Measurements from ENCODE around the gene GRIK5.
"Not testable (repeated sequence)": the region's sequence is repeated elsewhere in the genome, so short reads cannot be mapped to it uniquely, and the experiment has no call there.

DNA sequence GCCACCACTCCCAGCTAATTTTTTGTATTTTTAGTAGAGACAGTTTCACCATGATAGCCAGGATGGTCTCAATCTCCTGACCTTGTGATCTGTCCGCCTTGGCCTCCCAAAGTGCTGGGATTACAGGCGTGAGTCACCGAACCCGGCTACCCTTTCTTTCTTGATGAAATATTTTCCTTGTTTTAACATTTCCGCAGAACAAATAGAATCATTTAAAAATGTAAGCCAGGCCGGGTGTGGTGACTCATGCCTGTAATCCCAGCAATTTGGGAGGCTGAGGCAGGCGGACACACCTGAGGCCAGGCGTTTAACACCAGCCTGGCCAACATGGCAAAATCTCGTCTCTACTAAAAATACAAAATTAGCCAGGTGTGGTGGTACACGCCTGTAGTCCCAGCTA lies 30.2 kb upstream of the GRIK5 start:
- TF ChIP-seq, protein P1, sequence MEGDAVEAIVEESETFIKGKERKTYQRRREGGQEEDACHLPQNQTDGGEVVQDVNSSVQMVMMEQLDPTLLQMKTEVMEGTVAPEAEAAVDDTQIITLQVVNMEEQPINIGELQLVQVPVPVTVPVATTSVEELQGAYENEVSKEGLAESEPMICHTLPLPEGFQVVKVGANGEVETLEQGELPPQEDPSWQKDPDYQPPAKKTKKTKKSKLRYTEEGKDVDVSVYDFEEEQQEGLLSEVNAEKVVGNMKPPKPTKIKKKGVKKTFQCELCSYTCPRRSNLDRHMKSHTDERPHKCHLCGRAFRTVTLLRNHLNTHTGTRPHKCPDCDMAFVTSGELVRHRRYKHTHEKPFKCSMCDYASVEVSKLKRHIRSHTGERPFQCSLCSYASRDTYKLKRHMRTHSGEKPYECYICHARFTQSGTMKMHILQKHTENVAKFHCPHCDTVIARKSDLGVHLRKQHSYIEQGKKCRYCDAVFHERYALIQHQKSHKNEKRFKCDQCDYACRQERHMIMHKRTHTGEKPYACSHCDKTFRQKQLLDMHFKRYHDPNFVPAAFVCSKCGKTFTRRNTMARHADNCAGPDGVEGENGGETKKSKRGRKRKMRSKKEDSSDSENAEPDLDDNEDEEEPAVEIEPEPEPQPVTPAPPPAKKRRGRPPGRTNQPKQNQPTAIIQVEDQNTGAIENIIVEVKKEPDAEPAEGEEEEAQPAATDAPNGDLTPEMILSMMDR (IDR thresholded peaks at IDR 0.05; ENCODE audit: low read depth, low read length, poor library complexity, severe bottlenecking) = not testable (repeated sequence)
- not testable (repeated sequence) for TF ChIP-seq EZH2phosphoT487 (IDR thresholded peaks at IDR 0.05; ENCODE audit: borderline replicate concordance, low read length)

All from DOHH2 (cell line).